ENCODE data around the gene ANAPC2.

The ANAPC2 gene

GRCh38 chr9:137168573-137168903 is 19.8 kb downstream of the ANAPC2 start:
- TF ChIP-seq CTCF (IDR thresholded peaks at IDR 0.05; ENCODE audit: control extremely low read depth, extremely low read depth, low read depth, missing control alignments) = no peak
- no peak for DNase-seq (ENCODE audit: extremely low spot score)
- POLR2A ChIA-PET = no interaction called here
- CTCF ChIA-PET = interaction anchor here (1.2 to 1.4 kb wide), 2 partner anchors 69 to 72 kb away, joined by 3 read pairs; no protein-coding TSS in a partner anchor

GRCh38 chr9:137167747-137168572 is 20.4 kb downstream of the ANAPC2 start:
- CTCF ChIA-PET = interaction anchor here (1.2 to 1.4 kb wide), 2 partner anchors 8 to 69 kb away, joined by 3 to 4 read pairs; no protein-coding TSS in a partner anchor
- TF ChIP-seq CTCF (IDR thresholded peaks at IDR 0.05; ENCODE audit: control extremely low read depth, extremely low read depth, low read depth, missing control alignments) = no peak
- no peak for DNase-seq (ENCODE audit: extremely low spot score)
- POLR2A ChIA-PET = no interaction called here

- POLR2A ChIA-PET = no interaction called here
- no peak for DNase-seq (ENCODE audit: extremely low spot score)
- no peak for TF ChIP-seq CTCF (IDR thresholded peaks at IDR 0.05; ENCODE audit: control extremely low read depth, extremely low read depth, low read depth, missing control alignments)
- CTCF ChIA-PET = interaction anchor here (1.0 to 1.2 kb wide), 3 partner anchors 9 to 69 kb away, joined by 3 to 4 read pairs (median 3); partner anchors contain the start of gene SSNA1
Observed at GRCh38 chr9:137167277-137167746, 21.0 kb downstream of the ANAPC2 start.

GRCh38 chr9:137166380-137167229 is 21.8 kb downstream of the ANAPC2 start:
- ChIA-PET POLR2A (no interaction called here), CTCF (interaction anchor here (1.0 to 1.4 kb wide), 6 partner anchors 8 to 70 kb away, joined by 3 read pairs; partner anchors contain the start of genes GRIN1 and SSNA1)
- DNase-seq (ENCODE audit: extremely low spot score) = no peak
- no peak for TF ChIP-seq CTCF (IDR thresholded peaks at IDR 0.05; ENCODE audit: control extremely low read depth, extremely low read depth, low read depth, missing control alignments)

GRCh38 chr9:137165250-137165836 is 23.0 kb downstream of the ANAPC2 start:
- no peak for DNase-seq (ENCODE audit: extremely low spot score)
- ChIA-PET POLR2A (no interaction called here), CTCF (interaction anchor here (1.4 kb wide), 2 partner anchors 26 to 27 kb away, joined by 3 read pairs; partner anchors contain the start of gene GRIN1)
- no peak for TF ChIP-seq CTCF (IDR thresholded peaks at IDR 0.05; ENCODE audit: control extremely low read depth, extremely low read depth, low read depth, missing control alignments)

Measured in GM10248 (cell line).